Effector CD4-positive, alpha-beta T cell (primary cell): ENCODE data around the gene CEP152.

ENCODE experiments used
- DNase-seq: peaks from one replicate; pipeline ENCODE4 v3.0.0-alpha.2; 2020

Gene CEP152

GRCh38 chr15:48696627-48697312 lies 114.1 kb downstream of the CEP152 start:
- DNase-seq: no peak

GRCh38 chr15:48695827-48696573 lies 114.9 kb downstream of the CEP152 start:
- no peak for DNase-seq

DNA sequence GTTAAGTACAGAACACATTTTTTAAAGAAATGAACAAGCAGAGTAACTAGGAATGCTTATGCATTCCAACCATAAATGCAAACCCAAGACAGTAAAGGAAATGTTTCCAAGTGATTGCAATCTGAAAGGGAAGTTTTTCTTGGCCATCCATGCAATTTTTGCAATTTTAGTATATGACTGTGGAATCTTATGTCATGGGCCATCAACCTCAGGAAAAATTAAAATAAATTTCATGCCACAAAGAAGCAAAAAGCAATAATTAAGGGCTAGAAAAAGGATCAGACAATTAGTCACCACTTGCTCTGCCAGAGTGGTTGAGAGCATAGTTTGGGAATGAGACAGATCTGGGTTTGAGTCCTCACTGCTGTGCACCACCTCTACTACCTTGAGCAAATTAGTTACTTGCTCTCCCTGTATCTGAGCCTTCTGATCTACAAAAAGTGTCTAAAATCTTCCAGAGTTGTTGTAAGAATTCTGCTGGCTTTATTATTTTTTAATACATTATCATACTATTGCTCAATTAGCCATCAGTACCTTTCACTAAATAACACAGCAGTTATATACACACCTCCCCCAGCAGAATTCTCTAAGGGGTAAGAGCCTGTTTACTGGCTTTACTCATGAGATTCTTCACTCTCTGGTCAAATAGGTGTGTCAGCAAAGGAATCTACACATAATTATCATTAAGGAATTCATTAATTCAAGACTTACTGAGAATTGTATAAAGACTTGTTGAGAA lies 115.6 kb downstream of the CEP152 start:
- DNase-seq: no peak

- DNase-seq: no peak
Measured at GRCh38 chr15:48693484-48693883, 117.4 kb downstream of the CEP152 start.

DNA sequence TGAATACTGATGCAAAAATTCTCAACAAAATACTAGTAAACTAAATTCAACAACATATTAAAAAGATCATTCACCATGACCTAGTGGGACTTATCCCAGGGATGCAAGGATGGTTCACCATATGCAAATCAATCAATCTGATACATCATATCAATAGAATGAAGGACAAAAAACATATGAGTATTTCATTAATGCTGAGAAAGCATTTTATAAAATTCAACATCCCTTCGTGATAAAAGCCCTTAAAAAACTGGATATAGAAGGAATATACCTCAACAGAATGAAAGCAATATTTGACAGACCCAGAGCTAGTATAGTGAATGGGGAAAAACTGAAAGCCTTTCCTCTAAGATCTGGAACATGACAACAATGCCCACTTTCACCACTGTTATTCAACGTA lies 122.4 kb downstream of the CEP152 start:
- DNase-seq: no peak
